Retina (tissue), 1 donor: ENCODE results near the gene CD81.
"Not testable (repeated sequence)": the region's sequence is repeated elsewhere in the genome, so short reads cannot be mapped to it uniquely, and the experiment has no call there.

ENCODE experiments used
- DNase-seq: peaks from one replicate; pipeline ENCODE4 v3.0.0-alpha.2; 2016

CD81 gene, protein sequence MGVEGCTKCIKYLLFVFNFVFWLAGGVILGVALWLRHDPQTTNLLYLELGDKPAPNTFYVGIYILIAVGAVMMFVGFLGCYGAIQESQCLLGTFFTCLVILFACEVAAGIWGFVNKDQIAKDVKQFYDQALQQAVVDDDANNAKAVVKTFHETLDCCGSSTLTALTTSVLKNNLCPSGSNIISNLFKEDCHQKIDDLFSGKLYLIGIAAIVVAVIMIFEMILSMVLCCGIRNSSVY

DNA sequence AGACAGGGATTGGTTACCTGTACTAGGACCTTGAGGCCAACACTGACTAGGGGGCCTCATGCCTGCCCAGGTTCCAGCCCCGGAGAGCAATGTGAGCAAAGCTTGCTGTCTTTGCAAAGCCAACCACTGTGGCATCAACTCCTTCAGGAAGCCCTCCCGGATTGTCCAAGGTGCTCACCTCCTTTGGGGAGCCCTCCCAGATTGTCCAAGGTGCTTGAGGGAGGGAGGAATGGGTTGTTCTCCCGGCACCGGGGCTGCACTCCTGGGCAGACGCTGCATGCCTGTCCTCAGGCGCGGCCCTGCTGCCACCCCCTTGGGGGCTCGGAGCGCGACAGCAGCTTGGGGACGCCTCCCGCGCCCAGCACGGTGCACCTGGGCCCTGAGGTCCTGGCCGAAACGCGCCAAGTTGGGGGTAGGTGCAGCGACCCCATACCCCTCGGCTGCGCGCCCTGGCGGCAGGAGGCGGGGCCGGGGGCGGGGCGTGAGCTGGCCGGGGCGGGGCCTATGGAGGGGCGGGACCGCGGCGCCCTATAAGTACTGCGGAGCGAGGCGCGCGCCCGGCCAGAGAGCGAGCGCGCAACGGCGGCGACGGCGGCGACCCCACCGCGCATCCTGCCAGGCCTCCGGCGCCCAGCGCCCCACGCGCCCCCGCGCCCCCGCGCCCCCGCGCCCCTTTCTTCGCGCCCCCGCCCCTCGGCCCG lies at the start of gene CD81:
Gene CD81 (plus strand): TSS at position 560 of the 701 bp plus-strand sequence. CDS start 240 bp downstream, outside the sequence.
- peak; percentile 68 for DNase-seq

DNA sequence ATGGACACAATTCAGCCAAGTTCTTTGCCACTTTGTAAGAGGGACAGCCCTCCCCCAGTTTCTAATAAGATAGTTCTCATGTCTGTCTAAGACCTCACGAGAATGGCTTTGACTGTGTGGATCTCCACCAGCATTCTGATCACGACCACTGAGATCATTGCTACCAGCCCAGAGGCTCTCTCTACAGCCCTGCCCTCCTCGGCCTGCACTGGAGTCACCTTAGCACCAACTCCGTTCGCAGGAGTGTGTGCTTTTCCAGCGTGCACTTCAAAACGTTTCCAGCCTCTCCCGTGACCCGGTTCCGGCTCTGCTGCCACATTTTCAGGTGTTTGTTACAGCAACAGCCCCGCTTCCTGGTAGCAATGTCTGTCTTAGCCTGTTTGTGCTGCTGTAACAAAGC lies 49.1 kb upstream of the CD81 start:
- peak; percentile 26 for DNase-seq

DNA sequence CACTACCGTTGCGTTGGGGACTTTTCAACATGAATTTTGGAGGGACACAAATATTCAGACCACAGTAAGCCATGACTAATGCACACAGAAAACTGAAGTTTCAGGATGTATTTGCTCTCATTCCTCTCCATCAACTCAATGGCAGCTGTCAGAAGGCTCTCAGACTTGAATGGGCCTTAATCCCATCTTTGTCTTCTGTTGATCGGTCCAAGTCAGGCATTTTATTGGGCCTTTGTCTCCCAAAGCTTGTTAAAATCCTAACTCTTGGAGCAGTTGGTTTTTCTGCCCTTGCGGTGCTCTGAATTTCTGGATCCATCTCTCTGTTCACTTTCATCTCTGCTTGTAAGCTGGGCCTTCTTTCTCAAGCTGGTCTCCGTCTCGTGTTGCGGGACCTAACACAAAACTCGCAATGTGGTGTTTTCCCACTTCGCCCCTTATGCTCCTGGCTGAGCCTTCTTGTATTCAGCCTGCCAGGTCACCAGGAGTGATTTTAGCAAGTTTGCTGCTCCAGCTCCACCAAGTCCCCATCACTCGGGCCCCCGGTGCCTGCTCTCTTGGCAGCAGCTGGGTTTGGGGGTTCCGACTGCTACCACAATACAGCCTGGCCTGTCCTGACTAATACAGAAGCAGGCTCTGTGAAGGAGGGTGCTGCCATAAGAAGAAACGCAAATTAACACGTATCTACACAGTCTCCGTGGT lies 48.3 kb upstream of the CD81 start:
- DNase-seq: peak; percentile 51

DNA sequence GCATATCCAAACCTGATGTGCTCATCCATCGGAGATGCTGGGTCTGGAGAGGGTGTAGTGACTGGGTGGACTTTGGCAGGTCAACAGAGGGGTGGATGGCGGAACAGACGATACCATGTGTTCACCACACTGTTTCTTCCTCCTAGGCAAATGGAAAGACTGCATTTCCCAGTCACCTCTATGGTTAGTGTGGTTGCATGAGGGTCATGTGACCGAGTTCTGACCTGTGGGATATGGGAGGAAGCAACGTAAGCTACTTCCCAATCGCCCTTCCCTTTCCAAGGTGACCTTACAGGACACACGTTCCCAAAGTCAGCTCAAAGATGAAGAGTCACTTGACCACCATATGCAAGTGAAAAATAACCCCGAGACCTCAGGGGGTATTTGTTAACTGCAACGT lies 47.6 kb upstream of the CD81 start:
- DNase-seq: no peak

DNA sequence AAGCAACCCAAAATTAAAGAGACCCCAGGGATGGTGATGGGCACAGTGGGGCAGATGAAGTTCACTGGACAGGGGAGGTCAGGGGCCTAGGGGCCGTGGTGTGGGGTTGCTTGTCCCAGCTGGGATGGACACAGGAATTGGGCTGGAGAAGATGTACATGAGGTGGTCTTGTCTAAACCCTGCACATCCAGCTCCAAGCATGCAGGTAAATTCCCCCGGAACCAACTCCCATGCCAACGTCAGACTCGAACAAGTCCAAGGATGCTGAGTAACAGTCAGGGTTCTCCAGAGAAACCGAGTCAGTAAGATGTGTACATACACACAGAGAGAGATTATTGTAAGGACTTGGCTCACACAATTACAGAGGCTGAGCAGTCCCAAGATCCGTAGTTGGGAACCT lies 46.4 kb upstream of the CD81 start:
- DNase-seq: no peak

DNA sequence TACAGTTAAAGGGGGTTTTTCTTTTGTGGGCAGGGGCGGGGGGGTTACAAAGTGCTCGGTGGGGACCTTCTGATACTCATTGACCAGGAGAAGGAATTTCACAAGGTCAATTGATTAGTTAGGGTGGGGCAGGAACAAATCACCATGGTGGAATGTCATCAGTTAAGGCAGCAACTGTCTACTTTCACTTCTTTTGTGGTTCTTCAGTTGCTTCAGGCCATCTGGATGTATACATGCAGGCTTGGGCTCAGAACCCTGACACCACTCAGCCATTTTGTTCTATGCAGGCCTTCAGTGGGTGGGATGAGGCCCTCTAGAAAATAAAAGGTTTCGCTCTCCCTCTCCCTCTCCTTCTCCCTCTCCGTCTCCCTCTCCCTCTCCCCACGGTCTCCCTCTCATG lies 45.7 kb upstream of the CD81 start:
- no peak for DNase-seq

DNA sequence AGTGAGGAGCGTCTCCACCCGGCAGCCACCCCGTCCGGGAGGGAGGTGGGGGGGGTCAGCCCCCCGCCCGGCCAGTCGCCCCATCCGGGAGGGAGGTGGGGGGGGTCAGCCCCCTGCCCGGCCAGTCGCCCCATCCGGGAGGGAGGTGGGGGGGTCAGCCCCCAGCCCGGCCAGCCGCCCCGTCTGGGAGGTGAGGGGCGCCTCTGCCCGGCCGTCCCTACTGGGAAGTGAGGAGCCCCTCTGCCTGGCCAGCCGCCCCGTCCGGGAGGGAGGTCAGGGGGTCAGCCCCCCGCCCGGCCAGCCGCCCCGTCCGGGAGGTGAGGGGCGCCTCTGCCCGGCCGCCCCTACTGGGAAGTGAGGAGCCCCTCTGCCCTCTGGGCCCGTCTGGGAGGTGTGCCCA lies 44.5 kb upstream of the CD81 start:
- not testable (repeated sequence) for DNase-seq

DNA sequence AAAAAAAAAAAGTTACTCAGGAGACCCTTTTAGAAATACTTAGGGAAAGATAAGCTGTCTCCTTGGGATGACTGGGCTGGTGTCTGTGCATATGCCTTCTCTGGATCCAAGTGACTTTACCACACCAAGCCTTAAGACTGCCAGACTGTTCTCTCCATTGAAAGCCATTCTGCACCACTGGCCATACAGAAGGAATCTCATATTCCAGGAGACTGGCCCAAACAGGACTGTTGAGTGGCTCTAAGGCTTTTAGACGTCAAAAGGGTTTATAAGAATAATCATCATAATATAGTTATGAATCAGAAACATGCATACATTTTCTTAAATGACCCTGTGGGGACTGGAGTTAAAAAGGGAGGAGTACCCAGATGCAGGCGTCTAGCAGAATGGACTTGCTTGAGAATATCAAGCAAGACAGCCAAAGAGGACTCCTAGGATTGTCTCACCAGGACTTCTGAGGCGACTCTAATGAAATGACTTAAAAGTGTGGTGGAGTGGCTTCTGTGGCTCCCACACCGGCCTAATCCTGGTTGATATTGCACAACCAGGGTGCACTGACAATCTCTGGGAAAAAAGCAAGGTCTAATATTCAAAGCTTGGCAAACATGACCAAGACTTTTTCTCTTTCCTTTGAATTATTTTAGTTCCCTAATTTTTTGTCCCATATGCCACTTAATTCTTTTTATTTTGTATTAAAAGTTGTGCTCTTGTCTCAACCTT lies 43.5 kb upstream of the CD81 start:
- DNase-seq: not testable (repeated sequence)

DNA sequence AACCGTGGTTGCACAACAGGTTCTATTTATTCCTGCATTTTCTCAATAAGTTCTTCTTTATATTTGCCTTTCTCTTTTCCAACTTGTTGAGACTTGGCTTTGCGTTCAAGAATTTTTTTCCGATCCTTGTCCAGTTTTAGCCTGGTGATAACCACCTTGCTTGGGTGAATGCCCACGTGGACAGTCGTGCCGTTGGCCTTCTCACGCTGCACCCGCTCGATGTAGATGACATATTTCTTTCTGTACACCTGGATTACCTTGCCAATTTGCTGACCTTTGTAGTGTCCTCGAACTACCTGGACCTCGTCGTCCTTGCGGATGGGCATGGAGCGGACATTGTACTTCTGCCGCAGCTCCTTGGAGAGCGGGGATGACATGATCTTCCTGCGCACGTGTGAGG lies 41.8 kb upstream of the CD81 start:
- not testable (repeated sequence) for DNase-seq

DNA sequence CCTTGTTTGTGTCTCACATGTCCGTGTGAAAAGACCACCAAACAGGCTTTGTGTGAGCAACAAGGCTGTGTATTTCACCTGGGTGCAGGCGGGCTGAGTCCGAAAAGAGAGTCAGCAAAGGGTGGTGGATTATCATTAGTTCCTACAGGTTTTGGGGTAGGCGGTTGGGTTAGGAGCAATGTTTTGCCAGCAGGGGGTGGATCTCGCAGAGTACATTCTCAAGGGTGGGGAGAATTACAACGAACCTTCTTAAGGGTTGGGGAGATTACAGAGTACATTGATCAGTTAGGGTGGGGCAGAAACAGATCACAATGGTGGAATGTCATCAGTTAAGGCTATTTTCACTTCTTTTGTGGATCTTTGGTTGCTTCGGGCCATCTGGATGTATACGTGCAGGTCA lies 38.4 kb upstream of the CD81 start:
- not testable (repeated sequence) for DNase-seq

DNA sequence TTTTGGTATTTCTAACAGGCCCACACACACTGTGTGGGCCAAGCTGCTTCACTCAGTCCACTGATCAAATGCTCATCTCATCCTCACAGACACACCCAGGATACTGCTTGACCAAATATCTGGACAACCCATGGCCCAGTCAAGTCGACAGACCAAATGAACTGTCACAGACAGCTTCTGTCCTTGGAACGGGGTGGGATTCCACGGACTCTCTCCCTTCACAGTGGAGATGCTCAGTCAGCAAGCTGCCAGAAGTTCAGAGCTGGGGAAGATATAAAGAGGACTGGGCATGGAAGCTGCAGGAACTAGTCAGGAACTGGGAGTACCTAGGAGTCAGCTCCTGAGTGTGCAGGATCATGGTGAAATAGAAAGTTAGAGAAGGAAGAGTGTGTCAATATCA lies 34.6 kb upstream of the CD81 start:
- DNase-seq: no peak

DNA sequence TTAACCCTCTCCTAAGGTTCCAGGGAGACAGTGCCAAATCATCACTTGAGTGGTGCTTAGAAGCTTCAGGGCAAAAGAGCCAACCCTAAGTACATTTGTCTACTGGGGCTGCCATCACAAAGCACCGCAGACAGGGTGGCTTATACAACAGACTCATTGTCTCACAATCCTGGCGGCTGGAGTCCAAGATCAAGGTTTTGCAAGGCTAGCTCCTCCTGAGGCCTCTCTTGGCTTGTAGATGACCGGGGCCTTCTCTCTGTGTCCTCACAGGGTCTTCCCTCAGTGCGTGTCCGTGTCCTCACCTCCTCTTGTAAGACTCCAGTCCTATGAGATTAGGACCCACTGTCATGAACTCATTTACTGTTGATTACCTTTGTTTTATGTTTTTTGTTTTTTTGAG lies 34.1 kb upstream of the CD81 start:
- no peak for DNase-seq

DNA sequence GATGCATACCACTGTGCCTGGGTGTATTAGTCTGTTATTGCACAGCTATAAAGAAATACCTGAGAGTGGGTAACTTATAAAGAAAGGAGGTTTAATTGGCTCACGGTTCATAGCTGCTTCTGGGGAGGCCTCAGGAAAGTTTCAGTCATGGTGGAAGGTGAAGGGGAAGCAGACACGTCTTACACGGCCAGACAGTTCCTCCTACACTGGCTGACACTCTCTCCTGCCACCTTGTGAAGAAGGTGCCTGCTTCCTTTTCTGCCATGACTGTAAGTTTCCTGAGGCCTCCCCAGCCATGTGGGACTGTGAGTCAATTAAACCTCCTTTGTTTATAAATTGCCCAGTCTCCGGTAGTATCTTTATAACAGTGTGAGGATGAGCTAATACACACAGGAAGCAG lies 33.6 kb upstream of the CD81 start:
- DNase-seq: no peak

DNA sequence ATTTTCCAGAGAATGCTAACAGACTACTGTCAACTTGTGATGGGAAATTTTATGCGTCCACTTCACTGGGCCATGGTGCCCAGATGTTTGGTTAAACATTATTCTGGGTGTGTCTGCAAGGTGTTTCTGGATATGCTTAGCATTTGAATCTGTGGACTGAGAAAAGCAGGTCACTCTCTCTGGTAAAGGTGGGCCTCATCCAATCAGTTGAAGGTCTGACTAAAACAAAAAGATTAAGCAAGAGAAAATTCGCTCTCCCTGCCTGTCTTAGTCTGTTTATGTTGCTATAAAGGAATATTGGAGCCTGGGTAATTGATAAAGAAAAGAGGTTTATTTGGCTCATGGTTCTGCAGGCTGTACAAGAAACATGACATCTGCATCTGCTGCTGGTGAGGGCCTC lies 32.1 kb upstream of the CD81 start:
- no peak for DNase-seq

DNA sequence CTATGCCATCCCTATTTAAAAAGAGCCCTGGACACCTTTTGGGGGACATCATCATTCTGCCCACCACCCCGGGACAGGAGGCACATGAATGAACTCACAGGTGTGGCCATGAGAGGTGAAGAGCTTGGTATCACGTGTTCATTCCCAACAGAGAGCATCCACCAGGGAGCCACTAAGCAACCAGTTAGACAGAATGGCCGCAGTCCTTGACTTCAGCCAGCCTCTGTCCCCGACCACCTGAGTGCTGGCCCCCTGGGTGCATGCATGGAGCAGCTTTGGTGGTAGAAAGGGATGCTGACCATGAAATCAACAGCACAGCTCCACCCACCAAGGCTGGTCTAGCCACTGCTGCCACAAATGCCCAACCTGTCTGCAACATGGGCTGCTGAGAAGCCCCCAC lies 31.1 kb upstream of the CD81 start:
- no peak for DNase-seq

DNA sequence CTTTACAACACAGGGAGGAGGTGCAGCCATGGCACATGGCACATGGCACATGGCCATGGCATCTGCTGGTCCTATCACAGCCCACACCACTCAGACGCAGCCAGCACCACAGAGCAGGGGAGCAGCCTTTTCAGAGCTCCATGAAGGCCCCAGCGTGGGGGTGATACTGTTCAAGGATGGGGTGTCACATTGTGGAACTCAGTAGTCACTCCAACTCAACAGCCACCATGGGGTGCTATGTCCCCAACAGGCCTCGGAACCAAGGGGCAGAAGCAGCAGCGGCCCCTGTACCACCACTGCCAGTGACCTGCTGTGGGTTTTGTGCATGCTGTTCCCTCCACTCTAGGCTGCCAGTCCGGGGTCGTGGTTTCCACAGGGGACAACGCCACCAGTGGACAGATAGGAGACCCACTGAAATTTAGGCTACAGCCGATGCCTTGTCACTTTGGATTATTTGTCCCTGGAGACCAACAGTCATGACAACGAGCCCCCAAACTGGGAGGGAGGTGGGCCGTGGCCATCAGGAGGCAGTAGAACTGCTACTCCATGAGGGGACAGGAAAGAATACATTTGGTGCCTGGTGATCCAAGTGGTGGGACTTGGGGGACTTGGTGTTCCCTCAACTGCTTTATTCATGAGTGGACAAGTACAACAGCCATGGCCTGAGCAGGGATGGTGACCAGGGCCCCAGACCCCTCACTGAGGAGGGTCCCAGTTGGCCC lies 30.4 kb upstream of the CD81 start:
- DNase-seq: no peak

DNA sequence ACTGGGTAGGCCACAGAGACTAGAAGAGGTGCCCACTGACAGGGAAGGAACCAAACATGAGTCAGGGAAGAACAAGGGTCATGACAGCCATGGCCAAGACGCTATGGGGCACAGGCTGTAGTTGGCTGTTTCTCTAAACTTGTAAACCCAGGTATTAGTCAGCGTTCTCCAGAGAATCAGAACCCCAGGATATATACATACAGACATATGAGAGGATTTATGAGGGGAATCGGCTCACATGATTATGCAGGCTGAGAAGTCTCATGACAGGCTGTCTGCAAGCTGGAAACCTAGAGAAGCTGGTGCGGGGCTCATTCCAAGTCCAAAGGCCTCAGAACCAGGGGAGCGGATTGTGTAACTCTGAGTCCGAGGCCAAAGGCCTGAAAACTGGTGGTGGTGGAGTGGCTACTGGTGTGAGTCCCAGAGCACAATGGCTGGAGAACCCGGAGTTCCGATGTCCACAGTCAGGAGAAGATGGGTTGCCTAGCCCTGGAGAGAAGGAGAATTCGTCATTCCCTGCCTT lies 29.7 kb upstream of the CD81 start:
- no peak for DNase-seq

DNA sequence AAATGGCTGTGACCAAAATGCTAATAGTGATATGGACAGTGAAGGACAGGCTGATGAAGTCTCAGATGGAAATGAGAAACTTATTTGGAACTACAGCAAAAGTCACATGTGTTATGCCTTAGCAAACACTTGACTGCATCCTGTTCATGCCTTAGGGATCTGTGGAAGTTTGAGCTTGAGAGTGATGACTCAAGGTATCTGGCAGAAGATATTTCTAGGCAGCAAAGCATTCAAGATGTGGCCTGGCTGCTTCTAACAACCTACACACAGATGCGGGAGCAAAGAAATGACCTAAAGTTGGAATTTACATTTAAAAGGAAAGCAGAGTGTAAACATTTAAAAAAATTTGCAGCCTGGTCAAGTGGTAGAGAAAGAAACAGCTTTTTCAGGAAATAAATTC lies 28.1 kb upstream of the CD81 start:
- DNase-seq: no peak

DNA sequence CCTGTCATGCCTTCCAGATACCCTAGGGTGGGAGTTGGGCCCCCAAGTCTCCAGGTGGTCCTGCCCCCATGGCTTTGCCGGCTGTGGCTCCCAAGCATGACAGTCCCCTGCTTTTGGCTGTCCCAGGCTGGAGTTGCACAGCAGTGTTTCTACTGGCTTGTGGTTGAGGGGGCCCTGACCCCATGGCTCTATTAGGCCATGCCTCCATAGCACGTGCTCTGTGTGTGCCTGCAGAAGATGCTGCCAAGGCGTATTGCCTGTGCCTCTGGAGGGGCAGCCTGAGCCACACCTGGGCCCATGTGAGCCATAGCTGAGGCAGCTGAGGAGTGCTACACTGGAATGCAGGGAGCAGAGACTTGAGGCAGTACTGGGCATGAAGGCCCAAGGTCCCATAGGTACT lies 25.4 kb upstream of the CD81 start:
- DNase-seq: no peak

DNA sequence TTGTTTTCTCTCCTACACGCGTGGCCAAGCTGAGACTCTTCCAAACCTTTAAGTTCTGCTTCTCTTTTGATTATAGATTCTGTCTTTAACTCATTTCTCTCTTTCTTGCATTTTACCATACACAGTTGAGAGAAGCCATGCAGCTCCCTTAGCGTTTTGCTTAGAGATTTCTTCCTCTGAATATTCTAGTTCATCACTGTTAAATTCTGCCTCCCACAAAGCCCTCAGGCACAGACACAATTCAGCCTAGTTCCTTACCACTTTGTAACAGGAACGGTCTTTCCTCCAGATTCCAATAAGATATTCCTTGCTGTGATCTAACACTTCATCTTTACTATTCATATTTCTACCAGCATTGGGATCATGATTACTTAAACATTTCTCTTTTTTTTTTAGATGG lies 24.7 kb upstream of the CD81 start:
- no peak for DNase-seq

DNA sequence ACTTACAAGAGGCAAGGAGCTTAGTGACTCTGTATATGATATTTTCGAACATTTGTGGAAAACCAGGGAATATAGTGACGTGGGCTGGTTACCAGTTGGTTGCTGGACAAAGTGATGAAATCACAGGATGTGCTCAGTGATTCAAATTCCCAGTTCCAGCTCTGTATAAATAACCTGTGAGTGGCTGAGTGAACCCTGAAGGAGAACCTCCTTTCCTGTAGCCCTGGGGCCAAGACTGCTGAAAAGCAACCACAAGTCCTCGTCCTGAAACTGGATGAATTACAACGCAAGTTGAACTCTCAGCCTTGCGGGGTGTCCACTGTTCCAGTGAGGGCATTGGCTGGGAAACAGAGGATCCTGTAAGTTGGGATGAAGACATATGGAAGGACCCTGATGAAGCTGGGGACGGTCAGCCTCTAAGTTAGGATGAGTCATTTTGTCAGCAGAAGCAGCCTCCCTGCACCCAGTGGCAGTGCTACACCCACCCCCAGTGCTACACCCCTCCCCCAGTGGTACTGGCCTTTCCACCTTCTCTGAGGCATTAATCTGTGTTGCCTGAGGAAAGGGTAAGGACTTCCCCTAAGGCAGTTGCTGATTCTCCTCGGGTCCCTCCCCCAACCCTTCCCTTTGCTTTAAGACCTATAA lies 22.0 kb upstream of the CD81 start:
- DNase-seq: no peak

DNA sequence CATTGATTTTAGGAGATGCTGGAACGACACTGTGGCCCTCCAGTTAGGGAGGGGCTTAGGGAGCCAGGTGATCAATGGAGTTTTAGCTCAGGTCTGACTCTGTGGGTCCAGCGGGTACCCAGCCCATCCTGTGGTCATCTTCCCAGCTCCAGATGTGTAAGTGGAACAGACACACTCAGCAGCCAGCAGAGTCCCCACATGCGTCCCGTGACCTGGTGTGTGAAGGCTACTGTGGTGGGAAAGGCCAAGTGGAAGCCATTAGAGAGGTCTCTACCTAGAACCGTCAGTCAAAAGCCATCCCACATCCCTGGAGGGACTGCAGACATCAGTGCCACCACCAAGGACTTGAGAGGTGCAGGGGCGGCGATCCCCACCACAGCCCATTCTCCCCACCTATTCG lies 19.9 kb upstream of the CD81 start:
- no peak for DNase-seq
